ENCODE results near the gene CD80. TPM values are rescaled to one million over a fixed set of nuclear protein-coding genes. Genes with fewer than 3 reads are reported as not detected.

CD80 gene
- total RNA-seq, 1 donor from 2014 or later, result not detected

DNA sequence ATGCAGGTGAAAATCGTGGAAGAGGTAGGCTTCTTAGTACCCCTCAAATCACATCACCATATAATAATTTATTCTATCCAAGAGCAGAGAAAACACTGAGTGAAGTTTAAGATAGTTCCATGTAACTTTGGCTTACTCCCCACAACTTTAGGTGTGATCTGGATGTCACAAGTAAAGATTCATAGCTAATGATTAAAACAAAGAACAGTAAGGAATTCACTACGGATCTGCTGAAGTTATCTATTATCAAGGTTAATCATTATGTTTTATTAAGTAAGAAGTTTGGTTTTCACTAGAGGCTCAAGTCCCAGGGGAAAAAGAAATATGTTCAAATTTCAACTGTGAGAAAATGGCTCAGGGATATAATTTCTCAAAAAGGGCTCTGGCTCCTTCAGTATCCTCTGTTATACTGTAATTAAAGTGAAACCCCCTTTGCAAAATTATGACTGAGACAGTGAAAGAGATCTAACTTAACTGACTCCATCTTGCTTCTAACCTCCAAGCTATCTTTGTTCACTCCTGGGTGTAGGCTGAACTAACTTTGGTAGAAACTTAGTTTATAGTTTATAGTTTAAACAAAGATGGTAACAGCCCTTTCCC, 17.1 kb downstream of the CD80 start:
- FAIRE-seq, result no peak
- H3K4me3 ChIP-seq (ENCODE audit: low read depth, low read length), result no peak overlapping the region
- no peaks in the 10 kb centered on the region for H3K36me3 ChIP-seq (ENCODE audit: control insufficient read depth, insufficient read depth, low read length)
- H3K27me3 ChIP-seq (ENCODE audit: control insufficient read depth, insufficient read depth, low read length), result no peaks in the 10 kb centered on the region
- no peak for DNase-seq (ENCODE audit: low read depth)
- TF ChIP-seq, protein P1, sequence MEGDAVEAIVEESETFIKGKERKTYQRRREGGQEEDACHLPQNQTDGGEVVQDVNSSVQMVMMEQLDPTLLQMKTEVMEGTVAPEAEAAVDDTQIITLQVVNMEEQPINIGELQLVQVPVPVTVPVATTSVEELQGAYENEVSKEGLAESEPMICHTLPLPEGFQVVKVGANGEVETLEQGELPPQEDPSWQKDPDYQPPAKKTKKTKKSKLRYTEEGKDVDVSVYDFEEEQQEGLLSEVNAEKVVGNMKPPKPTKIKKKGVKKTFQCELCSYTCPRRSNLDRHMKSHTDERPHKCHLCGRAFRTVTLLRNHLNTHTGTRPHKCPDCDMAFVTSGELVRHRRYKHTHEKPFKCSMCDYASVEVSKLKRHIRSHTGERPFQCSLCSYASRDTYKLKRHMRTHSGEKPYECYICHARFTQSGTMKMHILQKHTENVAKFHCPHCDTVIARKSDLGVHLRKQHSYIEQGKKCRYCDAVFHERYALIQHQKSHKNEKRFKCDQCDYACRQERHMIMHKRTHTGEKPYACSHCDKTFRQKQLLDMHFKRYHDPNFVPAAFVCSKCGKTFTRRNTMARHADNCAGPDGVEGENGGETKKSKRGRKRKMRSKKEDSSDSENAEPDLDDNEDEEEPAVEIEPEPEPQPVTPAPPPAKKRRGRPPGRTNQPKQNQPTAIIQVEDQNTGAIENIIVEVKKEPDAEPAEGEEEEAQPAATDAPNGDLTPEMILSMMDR (IDR thresholded peaks at IDR 0.05; ENCODE audit: insufficient read depth, low read length, severe bottlenecking), result no peak

- TF ChIP-seq, protein P1 (IDR thresholded peaks at IDR 0.05; ENCODE audit: insufficient read depth, low read length, severe bottlenecking), result no peak
These were observed 17.9 kb downstream of the CD80 start for GRCh38 chr3:119541547-119541946.

GRCh38 chr3:119538772-119539171, 20.6 kb downstream of the CD80 start:
- TF ChIP-seq, protein P1 (IDR thresholded peaks at IDR 0.05; ENCODE audit: insufficient read depth, low read length, severe bottlenecking), result no peak
- Histone ChIP-seq H3K27me3 (ENCODE audit: control insufficient read depth, insufficient read depth, low read length) (no peaks in the 10 kb centered on the region), H3K36me3 (ENCODE audit: control insufficient read depth, insufficient read depth, low read length) (no peaks in the 10 kb centered on the region), H3K4me3 (ENCODE audit: low read depth, low read length) (no peak overlapping the region)
- DNase-seq (ENCODE audit: low read depth), result no peak
- no peak for FAIRE-seq

More at GRCh38 chr3:119541547-119541946, 17.9 kb downstream of the CD80 start:
- Histone ChIP-seq H3K4me3 (ENCODE audit: low read depth, low read length) (no peak overlapping the region), H3K27me3 (ENCODE audit: control insufficient read depth, insufficient read depth, low read length) (no peaks in the 10 kb centered on the region), H3K36me3 (ENCODE audit: control insufficient read depth, insufficient read depth, low read length) (no peaks in the 10 kb centered on the region)
- FAIRE-seq (no peak), DNase-seq (ENCODE audit: low read depth) (no peak)

DNA sequence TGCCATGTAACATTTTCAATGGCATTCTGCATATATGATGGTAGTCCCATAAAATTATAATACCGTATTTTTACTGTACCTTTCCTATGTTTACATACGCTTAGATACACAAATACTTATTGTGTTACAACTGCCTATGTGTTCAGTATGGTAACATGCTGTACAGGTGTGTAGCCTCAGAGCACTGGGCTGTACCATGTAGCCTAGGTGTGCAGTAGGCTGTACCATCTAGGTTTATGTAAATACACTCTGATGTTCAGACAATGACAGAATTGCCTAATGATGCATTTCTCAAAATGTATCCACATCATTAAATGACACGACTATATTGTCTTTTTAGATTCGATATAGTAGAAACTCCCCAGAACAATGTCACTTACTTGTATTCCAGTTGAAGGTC, 22.7 kb downstream of the CD80 start:
- no peak for DNase-seq (ENCODE audit: low read depth)
- FAIRE-seq, result no peak

GRCh38 chr3:119534296-119534695, 25.1 kb downstream of the CD80 start:
- Histone ChIP-seq H3K27me3 (ENCODE audit: control insufficient read depth, insufficient read depth, low read length) (no peaks in the 10 kb centered on the region), H3K4me3 (ENCODE audit: low read depth, low read length) (no peak overlapping the region), H3K36me3 (ENCODE audit: control insufficient read depth, insufficient read depth, low read length) (no peaks in the 10 kb centered on the region)
- TF ChIP-seq, protein P1 (IDR thresholded peaks at IDR 0.05; ENCODE audit: insufficient read depth, low read length, severe bottlenecking), result no peak
- DNase-seq (ENCODE audit: low read depth) (no peak), FAIRE-seq (no peak)

More for the DNA sequence above, 22.7 kb downstream of the CD80 start:
- Histone ChIP-seq H3K27me3 (ENCODE audit: control insufficient read depth, insufficient read depth, low read length) (no peaks in the 10 kb centered on the region), H3K4me3 (ENCODE audit: low read depth, low read length) (no peak overlapping the region), H3K36me3 (ENCODE audit: control insufficient read depth, insufficient read depth, low read length) (no peaks in the 10 kb centered on the region)
- TF ChIP-seq, protein P1 (IDR thresholded peaks at IDR 0.05; ENCODE audit: insufficient read depth, low read length, severe bottlenecking), result no peak

DNA sequence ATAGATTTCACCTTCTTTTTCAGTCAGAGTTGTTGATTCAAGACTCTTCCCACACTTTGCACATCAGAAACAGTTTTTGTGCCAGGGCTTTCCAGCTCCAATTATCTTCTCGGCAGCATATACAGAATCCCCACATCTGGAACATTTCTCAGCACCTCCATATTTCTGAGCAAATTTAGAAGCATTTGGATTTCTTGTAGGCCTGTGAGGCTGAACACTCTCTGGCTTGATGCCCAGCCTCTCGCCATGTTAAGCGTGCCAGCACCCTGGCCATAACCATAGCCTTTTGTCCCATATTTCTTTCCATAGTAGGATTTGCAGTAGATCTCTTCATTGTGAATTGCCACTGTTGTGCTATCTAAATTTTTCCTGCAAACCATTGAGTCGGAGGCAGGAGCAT, 28.3 kb downstream of the CD80 start:
- FAIRE-seq (no peak), DNase-seq (ENCODE audit: low read depth) (no peak)
- no peaks in the 10 kb centered on the region for H3K27me3 ChIP-seq (ENCODE audit: control insufficient read depth, insufficient read depth, low read length)
- no peak overlapping the region for H3K4me3 ChIP-seq (ENCODE audit: low read depth, low read length)
- TF ChIP-seq, protein P1 (IDR thresholded peaks at IDR 0.05; ENCODE audit: insufficient read depth, low read length, severe bottlenecking), result no peak
- H3K36me3 ChIP-seq (ENCODE audit: control insufficient read depth, insufficient read depth, low read length), result no peaks in the 10 kb centered on the region
